ENCODE data around the gene HPCAL4.

HPCAL4 gene

DNA sequence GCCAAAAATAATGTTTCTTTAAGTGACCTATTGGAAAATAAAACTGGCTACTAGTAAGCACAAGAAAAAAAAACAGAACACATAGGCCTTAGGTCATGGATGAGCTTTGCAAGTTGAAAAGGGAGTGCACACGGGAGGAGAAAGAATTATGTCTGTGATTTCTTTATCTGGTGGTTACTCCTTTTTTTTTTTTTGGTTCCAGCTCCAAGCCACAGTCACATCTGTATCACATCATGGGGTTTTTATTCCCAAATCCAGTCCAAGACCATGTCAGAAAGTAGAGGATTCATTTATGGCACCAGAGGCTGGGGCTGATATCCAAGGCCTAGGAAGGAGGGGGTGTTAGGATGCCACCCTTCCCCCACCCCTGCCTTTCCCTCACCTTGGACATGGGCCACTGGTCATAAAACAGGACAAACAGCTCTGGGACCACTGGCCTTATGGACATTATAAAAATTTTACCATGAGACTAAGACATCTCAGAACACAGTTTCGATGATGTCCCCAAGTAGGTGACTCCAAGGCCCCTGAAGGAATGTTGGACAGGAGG is 41.5 kb downstream of the HPCAL4 start:
- DNase-seq (ENCODE audit: low read depth, low spot score) = no peak

DNA sequence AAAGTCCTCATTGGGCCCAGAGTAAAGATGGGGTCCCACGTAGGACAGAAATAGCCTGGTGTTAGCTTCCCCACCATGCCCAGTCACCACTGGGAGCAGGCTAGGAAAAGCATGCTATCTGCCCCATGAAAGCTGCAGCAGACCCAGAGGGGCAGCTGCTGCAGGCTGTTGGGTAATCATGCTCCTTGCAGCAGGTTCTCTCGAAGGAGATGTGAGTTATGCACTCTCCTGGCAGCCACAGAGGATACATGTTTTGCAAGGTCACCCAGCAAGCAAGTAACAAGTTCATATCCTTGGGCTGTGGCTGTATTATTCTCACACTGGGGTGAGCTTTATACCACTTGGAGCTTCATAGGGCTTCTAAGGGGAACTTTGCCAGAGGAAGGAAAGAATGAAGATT is 42.7 kb downstream of the HPCAL4 start:
- no peak for DNase-seq (ENCODE audit: low read depth, low spot score)

DNA sequence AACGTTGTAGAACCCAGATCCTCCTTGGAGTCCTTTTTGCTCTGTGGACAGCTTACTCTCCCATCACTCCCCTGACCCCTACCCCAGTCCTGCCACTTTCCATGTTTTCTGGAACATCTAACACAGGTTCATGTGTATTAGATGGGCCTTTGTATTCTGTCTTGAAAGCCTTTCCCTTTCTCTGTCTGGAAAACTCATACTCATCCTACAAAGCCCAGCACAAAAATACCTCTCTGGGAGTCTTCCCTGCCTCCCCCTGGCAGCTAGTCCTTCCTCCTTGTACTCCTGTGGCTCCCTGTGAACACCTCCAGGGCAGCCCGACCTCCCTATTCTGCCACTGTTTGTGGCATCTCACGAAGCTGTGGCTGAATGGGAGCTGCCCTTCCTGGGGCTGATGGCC is 44.0 kb downstream of the HPCAL4 start:
- no peak for DNase-seq (ENCODE audit: low read depth, low spot score)

DNA sequence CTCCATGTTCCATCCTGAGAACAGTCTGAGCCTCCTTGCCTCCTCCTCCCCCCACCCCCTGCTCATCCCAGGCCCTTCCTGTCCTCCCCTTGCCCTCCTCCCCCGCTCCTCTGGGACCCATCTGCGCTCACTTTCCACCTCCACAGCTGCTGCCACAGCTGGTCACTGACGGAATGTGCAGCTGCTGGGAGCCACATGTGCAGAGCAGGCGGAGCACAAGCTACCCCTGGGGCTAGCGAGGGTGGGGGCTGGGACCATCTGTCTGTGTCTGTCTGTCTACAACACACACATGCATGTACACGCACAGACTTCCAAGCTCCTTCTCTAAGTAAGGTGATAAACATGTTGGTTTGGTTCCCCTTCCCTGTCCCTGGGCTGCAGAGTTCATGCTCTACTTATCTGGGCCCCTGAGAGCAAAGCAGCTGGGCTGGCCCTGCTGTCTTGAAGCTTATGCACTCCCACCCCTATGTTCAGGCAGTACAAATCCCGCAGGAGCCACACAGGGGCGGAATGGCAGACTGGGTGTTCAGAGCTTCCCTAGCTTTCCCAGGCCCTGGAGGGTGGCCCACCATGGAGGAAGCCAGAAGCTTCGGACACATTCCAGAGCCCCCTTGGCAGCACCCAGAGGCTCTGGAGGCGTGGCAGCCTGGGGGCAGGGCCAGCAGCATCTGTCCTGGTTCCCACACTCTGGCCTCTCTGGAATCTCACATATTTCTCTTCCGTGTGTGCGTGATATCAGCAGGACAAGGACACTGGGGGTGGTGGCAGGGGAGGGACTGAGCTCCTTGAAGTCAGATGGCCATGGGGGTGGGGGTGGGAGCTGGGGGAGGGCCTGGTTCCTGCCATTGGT is 44.8 kb downstream of the HPCAL4 start:
- DNase-seq (ENCODE audit: low read depth, low spot score) = no peak

DNA sequence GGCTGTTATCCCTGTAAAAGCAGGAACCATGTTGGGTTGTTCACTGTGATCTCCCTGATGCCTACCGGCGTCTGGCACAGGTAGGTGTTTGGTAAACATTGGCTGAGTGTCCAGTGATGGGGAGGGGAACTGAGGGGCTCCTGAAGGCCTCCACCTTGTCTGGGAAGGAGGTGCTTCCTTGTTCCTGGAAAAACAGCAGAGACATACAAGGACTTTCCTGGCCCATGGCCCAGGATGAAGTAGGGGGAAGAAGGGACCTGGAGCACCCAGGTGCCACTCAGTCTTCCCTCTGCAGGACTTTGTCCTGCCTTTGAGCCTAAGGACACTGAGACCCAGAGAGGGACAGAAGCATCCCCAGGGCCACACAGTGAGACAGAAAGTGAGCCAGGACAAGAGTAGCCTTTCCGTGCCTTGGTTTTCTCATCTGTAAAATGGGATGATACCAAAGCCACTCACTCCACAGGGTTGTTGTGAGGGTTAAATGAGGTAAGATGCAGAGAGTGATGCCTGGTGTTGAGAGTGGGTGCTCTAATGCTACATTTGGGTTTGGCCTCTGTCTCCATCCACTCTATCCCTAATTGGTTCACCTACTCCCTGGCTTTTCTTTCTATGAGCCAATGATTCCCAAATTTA is 45.7 kb downstream of the HPCAL4 start:
- DNase-seq (ENCODE audit: low read depth, low spot score) = no peak

DNA sequence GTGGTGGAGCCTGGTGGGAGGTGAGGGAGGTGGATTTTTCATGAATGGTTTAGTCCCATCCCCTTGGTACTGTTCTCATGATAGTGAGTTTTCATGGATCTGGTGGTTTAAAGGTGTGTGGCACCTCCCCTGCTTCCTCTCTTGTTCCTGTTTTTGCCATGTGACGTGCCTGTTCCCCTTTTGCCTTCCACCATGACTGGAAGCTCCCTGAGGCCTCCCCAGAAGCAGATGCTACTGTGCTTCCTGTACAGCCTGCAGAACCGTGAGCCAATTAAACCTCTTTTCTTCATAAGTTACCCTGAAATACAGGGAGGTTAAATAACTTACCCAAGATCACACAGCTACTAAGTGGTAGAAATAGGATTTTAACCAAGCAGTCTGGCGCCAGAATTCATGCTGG is 47.5 kb downstream of the HPCAL4 start:
- DNase-seq (ENCODE audit: low read depth, low spot score) = no peak

DNA sequence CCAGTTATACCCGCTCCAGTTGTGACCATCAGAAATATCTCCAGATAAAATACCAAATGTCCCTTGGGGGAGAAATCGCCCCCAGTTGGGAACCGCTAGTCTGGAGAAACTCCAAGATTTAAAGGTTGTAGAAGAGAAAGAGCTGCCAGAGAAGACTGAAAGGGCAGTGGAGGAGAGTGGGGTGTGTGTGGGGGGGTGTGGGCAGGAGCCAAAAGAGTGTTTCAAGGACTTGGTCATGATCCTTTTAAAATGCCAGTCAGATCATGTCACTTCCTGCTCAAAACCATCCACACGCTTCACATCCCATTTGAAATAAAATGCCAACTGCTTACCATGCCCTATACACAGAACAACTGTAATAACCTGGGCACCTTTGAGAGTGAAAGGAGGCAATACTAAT is 48.4 kb downstream of the HPCAL4 start:
- DNase-seq (ENCODE audit: low read depth, low spot score) = no peak

DNA sequence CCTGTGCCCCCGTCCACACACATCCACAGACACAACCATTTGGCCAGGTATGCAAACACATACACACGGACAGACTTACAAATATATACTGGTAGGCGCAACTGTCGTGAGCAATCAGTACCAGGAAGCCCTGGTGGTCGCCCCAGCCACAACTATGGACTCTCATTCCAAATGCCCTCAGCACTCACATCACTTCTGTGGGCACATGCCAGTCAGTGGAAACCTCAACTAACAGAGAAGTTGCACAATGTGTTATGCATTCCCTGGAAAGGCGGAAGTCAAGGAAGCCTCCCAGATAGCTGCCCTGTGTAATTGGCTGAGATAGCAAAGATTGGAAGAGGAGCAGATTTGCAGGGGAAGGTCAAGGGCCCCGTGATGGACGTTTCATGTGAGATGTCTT is 50.4 kb downstream of the HPCAL4 start:
- no peak for DNase-seq (ENCODE audit: low read depth, low spot score)

DNA sequence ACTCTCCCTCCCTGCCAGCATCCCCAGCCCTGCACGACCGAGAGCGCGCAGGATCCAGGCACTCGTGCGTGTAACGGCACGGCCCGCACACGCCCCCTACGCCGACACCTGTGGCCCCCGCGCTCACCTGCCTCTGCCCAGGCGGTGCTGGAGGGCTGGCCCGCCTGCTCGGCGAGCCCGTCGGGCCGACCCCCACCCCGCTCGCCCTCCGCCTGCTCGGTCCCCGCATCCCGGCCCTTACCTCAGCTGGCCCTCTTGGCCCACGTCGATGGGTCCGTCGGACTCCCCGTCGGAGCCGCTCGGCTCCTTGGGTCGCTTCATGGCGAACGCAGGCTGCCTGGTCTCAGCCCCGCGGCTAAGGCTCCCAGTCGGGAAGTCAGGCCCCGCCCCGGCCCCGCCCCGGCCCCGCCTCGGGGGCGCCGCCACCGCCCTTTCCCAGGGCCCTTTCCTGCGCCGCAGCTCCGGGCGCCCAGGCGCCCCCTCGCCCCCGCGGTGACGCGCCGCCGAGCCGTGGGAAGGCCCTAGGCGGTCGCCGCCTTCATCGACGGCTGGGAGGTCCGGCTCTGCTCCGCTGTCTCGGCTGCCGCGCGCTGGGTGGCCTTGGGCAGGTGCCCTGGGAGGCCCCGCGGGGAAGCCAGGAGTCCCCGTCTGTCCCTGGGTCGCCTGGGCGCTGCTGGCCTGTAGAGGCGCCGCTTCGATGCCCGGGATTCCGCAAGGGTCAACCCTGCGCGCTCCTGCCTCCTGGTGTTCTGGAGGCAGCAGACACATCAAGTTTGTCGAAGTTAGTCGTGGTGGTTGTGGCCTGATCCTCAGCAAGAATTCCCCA is 51.7 kb downstream of the HPCAL4 start, which contains the start of gene HEYL:
HEYL (minus strand) TSS at position 339 of the 826 bp plus-strand sequence; CDS start at position 321, 18 bp downstream.
- DNase-seq (ENCODE audit: low read depth, low spot score) = peak; percentile 47

DNA sequence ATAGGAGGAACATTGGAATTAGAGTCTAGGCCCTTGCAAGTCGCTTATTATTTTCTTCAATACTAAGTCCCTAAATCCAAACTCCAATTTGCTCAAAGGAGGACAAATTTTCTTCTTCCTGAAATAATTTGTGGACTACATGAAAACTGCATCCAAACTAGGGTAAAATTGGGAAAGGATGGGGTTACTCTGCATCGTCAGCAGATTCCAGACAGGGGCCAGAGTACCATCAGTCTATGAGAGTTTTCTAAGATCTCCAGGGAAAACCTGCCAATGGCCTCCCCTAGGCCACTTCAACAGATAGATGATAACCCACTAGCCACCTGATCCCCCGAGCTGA is 52.3 kb downstream of the HPCAL4 start:
- DNase-seq (ENCODE audit: low read depth, low spot score) = no peak

DNA sequence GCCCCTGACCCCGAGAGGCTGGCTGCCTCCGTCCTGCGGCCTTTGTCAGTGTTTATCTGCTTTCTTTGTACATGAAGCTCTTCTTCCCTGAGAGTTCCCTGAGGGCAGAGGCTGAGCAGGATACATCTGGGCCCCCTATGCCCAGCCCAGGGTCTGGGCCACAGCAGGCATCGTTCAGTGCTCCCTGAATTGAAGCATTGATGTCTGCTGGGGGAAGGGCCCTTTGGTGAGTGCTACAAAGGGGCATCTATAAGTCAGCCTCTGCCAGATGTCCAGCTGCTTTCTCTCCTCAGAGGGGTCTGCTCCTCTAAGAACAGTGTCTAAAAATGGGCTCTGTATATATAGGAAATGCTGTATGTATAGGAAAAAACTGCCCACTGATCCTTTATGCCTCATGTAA is 53.9 kb downstream of the HPCAL4 start:
- DNase-seq (ENCODE audit: low read depth, low spot score) = no peak

DNA sequence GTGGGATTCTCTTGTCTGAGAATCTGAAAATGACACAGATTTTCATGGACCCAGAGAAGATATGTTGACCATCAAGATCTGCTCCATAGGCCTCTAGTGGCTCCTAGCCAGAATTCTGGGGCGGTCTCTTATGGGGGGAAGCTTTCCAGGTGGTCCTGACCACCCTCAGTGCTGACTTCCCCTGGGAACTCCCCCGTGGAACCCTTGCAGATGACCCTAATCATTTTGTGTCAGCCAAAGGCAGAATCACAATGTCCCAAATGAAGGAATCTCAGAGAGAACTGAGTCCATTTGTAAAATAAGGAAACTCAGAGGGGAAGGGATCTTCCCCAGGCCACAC is 55.4 kb downstream of the HPCAL4 start:
- DNase-seq (ENCODE audit: low read depth, low spot score) = no peak

DNA sequence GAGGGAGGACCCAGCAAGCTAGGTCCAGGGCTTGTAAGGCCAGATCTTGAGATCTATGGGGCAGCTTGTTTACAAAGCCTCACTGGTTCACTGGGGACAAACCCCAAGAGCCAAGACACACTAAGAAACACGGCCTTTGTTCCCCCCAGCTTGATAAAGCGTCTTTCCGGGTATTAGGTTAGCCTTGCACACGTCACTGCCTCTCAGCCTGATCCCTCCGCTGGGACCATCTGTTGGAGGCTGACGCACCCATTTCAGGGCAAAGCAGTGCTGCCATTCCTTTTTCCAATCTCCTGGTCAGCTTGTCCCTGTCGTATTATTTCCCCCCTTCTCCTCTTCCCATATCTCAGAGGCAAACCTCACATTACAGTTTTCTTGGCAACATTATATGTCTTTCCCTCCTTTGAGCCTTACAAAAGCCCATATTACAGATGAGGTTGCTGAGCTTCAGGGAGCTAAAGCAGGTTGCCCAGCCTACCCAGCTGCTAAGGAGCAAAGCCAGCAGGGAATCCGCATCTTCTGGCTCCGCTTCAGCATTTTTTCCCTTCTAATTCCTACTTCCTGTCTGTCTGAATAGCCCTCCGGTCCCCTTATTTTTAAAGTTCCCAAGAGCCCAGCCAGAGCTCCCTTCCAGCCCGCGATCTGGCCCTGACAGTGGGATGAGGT is 55.9 kb downstream of the HPCAL4 start:
- DNase-seq (ENCODE audit: low read depth, low spot score) = no peak

DNA sequence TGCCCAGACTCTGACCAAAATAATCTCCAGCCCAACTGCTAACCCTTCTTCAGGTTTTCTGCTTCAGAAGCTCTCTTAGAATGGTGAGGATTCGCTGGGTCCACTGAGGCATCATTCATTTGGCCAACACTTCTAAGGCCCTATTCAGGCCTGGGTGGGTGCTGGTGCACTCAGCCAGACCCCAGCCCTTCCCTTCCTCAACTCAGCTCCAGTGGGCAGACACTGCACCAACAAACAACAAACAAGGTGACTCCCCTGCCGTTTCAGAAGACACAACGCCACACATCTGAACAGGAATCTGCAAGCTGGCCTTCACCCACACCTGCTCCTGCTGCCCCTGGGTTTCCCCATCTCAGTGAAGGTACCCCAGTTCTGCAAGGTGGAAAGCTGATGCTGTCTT is 57.8 kb downstream of the HPCAL4 start:
- no peak for DNase-seq (ENCODE audit: low read depth, low spot score)

DNA sequence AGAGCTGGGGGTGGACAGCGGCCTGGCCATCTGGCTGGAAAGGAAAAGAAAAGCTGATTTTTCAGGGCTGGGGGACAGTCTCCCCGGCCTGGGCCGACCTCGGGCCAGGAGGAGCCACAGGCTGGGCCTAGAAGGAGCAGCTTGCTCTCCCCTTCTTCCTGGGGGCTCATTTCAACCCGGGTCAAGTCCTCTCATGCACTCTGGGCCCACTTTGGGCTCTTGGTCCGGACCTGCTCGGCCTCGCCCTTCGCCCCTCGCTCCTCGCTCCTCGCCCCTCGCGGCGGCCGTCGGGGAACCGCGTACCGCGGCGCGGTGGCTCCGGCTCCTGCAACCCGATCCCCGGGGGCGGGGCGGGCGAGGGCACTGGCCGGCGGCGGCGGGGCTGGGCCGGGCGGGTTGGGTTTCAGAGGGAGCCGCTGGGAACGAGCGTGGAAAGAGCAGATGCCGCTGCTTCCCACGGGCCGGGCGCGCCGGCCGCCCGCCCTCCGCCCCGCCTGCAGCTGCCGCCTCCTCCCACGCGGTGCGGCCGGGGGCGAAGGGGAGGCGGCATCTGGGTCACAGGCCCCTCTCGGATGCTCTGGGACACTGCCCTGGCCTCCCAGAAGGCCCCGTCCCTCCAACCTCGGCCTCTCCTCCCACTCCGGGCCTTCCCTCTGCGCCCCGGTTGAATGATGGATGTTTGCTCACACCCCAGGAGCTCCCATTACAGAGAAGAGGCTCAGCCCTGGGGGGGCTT is 58.4 kb downstream of the HPCAL4 start:
- DNase-seq (ENCODE audit: low read depth, low spot score) = no peak

DNA sequence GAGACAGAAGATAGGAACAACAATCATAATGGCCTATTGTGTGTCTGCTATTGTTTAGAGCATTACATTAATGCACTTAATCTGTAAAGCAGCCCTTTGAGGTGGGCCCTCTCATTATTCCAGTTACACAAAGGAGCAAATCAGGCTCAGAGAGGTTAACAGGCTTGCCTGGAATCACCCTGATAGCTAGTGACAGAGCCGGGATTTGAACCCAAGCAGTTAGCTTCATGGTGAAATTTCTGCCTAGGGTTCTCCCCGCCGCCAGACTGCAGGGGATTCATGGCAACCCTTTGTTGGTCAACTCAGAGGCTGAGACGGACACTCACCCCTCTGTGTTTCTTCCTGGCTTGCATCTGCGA is 58.9 kb downstream of the HPCAL4 start:
- no peak for DNase-seq (ENCODE audit: low read depth, low spot score)

DNA sequence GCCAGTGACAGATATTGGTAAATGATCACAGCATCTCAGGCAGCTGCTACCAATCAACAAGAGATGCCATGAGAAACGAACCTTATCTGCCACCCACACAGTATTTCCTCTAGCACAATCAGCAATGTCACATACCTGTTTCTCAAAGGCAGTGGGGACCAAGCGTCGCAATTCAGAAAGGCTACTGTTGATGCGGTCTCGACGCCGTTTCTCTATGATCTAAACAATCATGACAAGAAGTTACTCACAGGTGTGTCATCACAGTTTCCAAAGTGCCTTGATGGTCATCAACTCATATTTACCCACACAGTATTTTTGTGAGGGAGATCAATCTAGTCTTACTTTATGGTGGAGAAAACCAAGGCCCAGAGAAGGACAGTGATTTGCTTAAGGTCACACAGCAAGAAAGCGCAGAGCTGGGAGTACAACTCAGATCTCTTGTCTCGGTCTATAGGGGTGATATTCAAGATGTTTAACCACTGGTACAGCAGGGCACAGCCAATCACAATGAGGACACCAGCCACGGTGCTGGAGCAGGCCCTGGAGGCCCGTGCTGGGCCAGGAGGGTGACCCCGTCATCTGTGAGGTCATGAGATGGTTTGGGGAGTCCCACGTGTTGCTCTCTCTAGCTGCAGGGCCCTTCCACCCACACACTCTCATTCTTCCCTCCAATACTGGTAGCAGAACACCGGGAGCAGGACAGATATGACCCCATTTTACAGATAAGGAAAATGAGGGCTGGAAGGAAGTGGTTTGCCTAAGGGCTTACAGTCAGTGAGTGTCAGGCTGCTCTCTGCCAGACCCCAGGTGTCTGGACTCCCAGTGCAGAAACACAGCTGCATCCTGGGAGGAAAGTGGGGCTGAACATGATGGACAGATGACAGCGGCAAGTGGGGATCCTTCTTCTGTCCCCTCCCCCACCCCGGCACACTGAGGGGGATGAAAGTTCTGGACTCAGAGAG is 59.6 kb downstream of the HPCAL4 start:
- no peak for DNase-seq (ENCODE audit: low read depth, low spot score)

DNA sequence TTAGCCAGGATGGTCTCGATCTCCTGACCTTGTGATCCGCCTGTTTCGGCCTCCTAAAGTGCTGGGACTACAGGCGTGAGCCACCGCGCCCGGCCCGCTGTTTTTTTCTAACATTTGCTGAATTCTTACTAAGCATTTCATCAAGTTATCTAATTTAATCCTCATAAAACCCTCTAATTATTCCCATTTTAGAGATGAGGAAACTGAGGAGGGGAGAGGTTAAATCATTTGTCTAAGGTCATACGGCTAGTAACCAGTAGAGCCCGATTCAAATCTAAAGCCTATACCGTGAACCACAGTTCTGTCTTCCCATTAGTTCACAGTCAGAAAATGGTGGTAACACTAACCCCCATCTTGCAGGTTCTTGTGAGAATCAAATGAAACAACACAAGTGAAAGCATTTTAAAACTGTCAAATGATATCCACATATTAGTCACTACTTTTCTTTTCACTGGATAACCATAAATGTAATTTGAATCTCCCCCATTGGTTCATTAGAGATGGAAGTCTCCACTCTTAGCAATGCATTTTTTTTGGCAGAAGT is 62.4 kb downstream of the HPCAL4 start:
- DNase-seq (ENCODE audit: low read depth, low spot score) = no peak
